Aorta (tissue), 5 donors: ENCODE data around the gene ATP5IF1. TPM values are rescaled to one million over a fixed set of nuclear protein-coding genes. Genes with fewer than 3 reads are reported as not detected.

Source experiments
- ATAC-seq: fragments of 200-7000 bp; cut with Tn5 transposase; one replicate; pipeline ENCODE4 v1.9.1; 2022; ENCODE audit warnings: moderate library complexity; ENCODE audit not compliant: low FRiP score
- DNase-seq, 2 donors: peaks; one replicate each; pipeline ENCODE4 v3.0.0-alpha.2; 2020
- H3K27ac ChIP-seq, 2 donors: one replicate each; pipeline ENCODE4 v1.5.1; 2013; ENCODE audit warnings: low read length in 2 of 2, mild to moderate bottlenecking in 2 of 2, moderate library complexity in 2 of 2, control low read depth in 1 of 2, inconsistent platforms in 1 of 2, low read depth in 1 of 2
- H3K27me3 ChIP-seq, 2 donors: one replicate each; pipeline ENCODE4 v1.6.1; 2013; ENCODE audit warnings: control low read depth in 1 of 2, low read length in 1 of 2, mild to moderate bottlenecking in 1 of 2, moderate library complexity in 1 of 2; ENCODE audit not compliant: insufficient read depth in 2 of 2, control insufficient read depth in 1 of 2
- H3K36me3 ChIP-seq, 2 donors: one replicate each; pipeline ENCODE4 v1.6.1; 2013; ENCODE audit warnings: control low read depth in 1 of 2, low read length in 1 of 2, mild to moderate bottlenecking in 1 of 2; ENCODE audit not compliant: insufficient read depth in 2 of 2, control insufficient read depth in 1 of 2
- H3K4me1 ChIP-seq, 2 donors: one replicate each; pipeline ENCODE4 v1.6.1; 2013; ENCODE audit warnings: low read length in 2 of 2, control low read depth in 1 of 2, mild to moderate bottlenecking in 1 of 2, moderate library complexity in 1 of 2; ENCODE audit not compliant: insufficient read depth in 2 of 2, control insufficient read depth in 1 of 2
- H3K4me3 ChIP-seq, 2 donors: one replicate each; pipeline ENCODE4 v1.5.1; 2013; ENCODE audit warnings: low read length in 2 of 2, control low read depth in 1 of 2, mild to moderate bottlenecking in 1 of 2
- H3K9me3 ChIP-seq: one replicate; pipeline ENCODE4 v1.6.1; 2013; ENCODE audit warnings: mild to moderate bottlenecking, low read length; ENCODE audit not compliant: control insufficient read depth
- WGBS, 2 donors: extraction: QIAGEN DNeasy Blood & Tissue Kit; methylation state at CpG; one replicate each; pipeline ENCODE4 v1.1.7; 2013; 5-methylcytosine and 5-hydroxymethylcytosine counted together
- intact Hi-C, 2 donors: fragments of 100-400 bp; cut with DNase I; formaldehyde crosslinking; loops; one replicate each; pipeline versions ENCODE4 v1.14.2 to v1.15.0; 2022
- long read RNA-seq, 2 donors: library from polyadenylated mRNA; unstranded; transcript quantifications; one replicate each; pipeline ENCODE4 v2.0.0, GENCODE V29; 2020 to 2021
- polyA plus RNA-seq, 2 donors: library from polyadenylated mRNA; stranded (reverse); fragments of 200-250 nt; gene quantifications; one replicate each; pipeline ENCODE4 v1.2.3, GENCODE V29; 2013
- total RNA-seq, 2 donors: library from RNA; stranded (reverse); fragmentation: NEBNext Ultra II Directional; extraction: Animal tissue kit (Norgen Biotek cat#: 25700); gene quantifications; one replicate each; pipeline ENCODE4 v1.2.1, GENCODE V29; 2021
- donor health status: healthy with polysubstance abuse.
- donor health status: Bipolar disorder and iron deficiency.
- donor health status: DM: no; HTN: no; CAD: no.
- donor health status: DM: no; HTN: no; CAD: no.
- donor health status: DM: yes; HTN: yes; CAD: no.

The ATP5IF1 gene
- total RNA-seq (10 to 100 TPM; 56.3 to 74.0 TPM), polyA plus RNA-seq (100 to 1,000 TPM; 232 to 391 TPM)
- long read RNA-seq, donor 1, transcript ATP5IF1-202 (2 exons, 1,855 nt): major isoform, 5 of 16 reads
- long read RNA-seq, donor 1, transcript ATP5IF1-201 (3 exons, 494 nt): major isoform, 5 of 16 reads
- long read RNA-seq, donor 1, partial matches to known transcripts: 5 of 16 reads
- long read RNA-seq, donor 1, other reads (novel, unspliced or antisense): 1 of 16 reads
- long read RNA-seq, donor 2, transcript ATP5IF1-201 (3 exons, 494 nt): major isoform, 17 of 23 reads
- long read RNA-seq, donor 2, partial matches to known transcripts: 0 of 23 reads
- long read RNA-seq, donor 2, other reads (novel, unspliced or antisense): 4 of 23 reads

GRCh38 chr1:28235755-28236655 lies at the start of gene ATP5IF1:
ATP5IF1 (plus strand) TSS chr1:28236124; CDS start chr1:28236184, 60 bp downstream.
- no peaks in the 10 kb centered on the region for H3K36me3 ChIP-seq
- no peaks in the 10 kb centered on the region for H3K4me1 ChIP-seq
- intact Hi-C loops: no loop called here
- peak within 1 kb of the TSS in 1 of 2 donors; percentile 81 for H3K27ac ChIP-seq
- ATAC-seq: peak; percentile 96
- H3K9me3 ChIP-seq: no peaks in the 10 kb centered on the region
- peak within 1 kb of the TSS; percentile 70 to 73 for H3K4me3 ChIP-seq
- peak; percentile 98 for DNase-seq
- H3K27me3 ChIP-seq: no peaks in the 10 kb centered on the region
- 0% methylated on average over 60 of the region's 60 CpGs for WGBS, 2 donors

GRCh38 chr1:28190337-28190979 lies 45.5 kb upstream of the ATP5IF1 start:
- ATAC-seq (no peak), DNase-seq (no peak)
- H3K27me3 ChIP-seq: no peaks in the 10 kb centered on the region
- no peaks in the 10 kb centered on the region for H3K36me3 ChIP-seq
- no peak overlapping the region for H3K27ac ChIP-seq
- no peaks in the 10 kb centered on the region for H3K9me3 ChIP-seq
- no peak overlapping the region for H3K4me3 ChIP-seq
- no peaks in the 10 kb centered on the region for H3K4me1 ChIP-seq
- intact Hi-C loops: no loop called here
- 53 to 61% methylated on average over 3 of the region's 3 CpGs for WGBS, 2 donors

GRCh38 chr1:28190996-28191645 lies 44.8 kb upstream of the ATP5IF1 start:
- 60 to 63% methylated on average over 12 of the region's 12 CpGs for WGBS, 2 donors
- intact Hi-C loops: no loop called here
- ATAC-seq: no peak

GRCh38 chr1:28193701-28194161 lies 42.2 kb upstream of the ATP5IF1 start:
- H3K27ac ChIP-seq: no peak overlapping the region
- no peaks in the 10 kb centered on the region for H3K9me3 ChIP-seq
- no peaks in the 10 kb centered on the region for H3K27me3 ChIP-seq
- ATAC-seq (no peak), DNase-seq (no peak)
- no peaks in the 10 kb centered on the region for H3K36me3 ChIP-seq
- H3K4me3 ChIP-seq: no peak overlapping the region
- no peaks in the 10 kb centered on the region for H3K4me1 ChIP-seq
- 79 to 85% methylated on average over 8 of the region's 8 CpGs for WGBS, 2 donors
- intact Hi-C loops: no loop called here

More at GRCh38 chr1:28190996-28191645, 44.8 kb upstream of the ATP5IF1 start:
- Histone ChIP-seq H3K36me3 (no peaks in the 10 kb centered on the region), H3K4me3 (no peak overlapping the region), H3K27ac (no peak overlapping the region), H3K9me3 (no peaks in the 10 kb centered on the region), H3K27me3 (no peaks in the 10 kb centered on the region), H3K4me1 (no peaks in the 10 kb centered on the region)
- no peak for DNase-seq

- H3K4me1 ChIP-seq: no peaks in the 10 kb centered on the region
- H3K36me3 ChIP-seq: peaks cover 0 to 1% of the 10 kb centered on the region in 2 donors
- ATAC-seq (no peak), DNase-seq (no peak)
- no peaks in the 10 kb centered on the region for H3K27me3 ChIP-seq
- H3K4me3 ChIP-seq: no peak overlapping the region
- no peak overlapping the region for H3K27ac ChIP-seq
- 71 to 78% methylated on average over 8 of the region's 8 CpGs for WGBS, 2 donors
- intact Hi-C loops: no loop called here
- no peaks in the 10 kb centered on the region for H3K9me3 ChIP-seq
Measured at GRCh38 chr1:28194326-28195035, 41.4 kb upstream of the ATP5IF1 start.

GRCh38 chr1:28195780-28196179 lies 40.1 kb upstream of the ATP5IF1 start:
- H3K9me3 ChIP-seq: no peaks in the 10 kb centered on the region
- intact Hi-C loops: no loop called here
- H3K27me3 ChIP-seq: no peaks in the 10 kb centered on the region
- H3K36me3 ChIP-seq: peaks cover 0 to 9% of the 10 kb centered on the region in 2 donors
- no peaks in the 10 kb centered on the region for H3K4me1 ChIP-seq
- no peak overlapping the region for H3K27ac ChIP-seq
- 93 to 100% methylated on average over 1 of the region's 1 CpG for WGBS, 2 donors
- H3K4me3 ChIP-seq: no peak overlapping the region
- DNase-seq (no peak), ATAC-seq (no peak)

GRCh38 chr1:28196330-28196729 lies 39.6 kb upstream of the ATP5IF1 start:
- no peak overlapping the region for H3K27ac ChIP-seq
- intact Hi-C loops: no loop called here

More at GRCh38 chr1:28196330-28196729, 39.6 kb upstream of the ATP5IF1 start:
- no peak for DNase-seq
- Histone ChIP-seq H3K4me1 (no peaks in the 10 kb centered on the region), H3K36me3 (peaks cover 0 to 9% of the 10 kb centered on the region in 2 donors), H3K27me3 (no peaks in the 10 kb centered on the region), H3K4me3 (no peak overlapping the region), H3K9me3 (no peaks in the 10 kb centered on the region)
- ATAC-seq: no peak
- 62 to 78% methylated on average over 3 of the region's 3 CpGs for whole genome bisulfite sequencing, 2 donors
